Activated CD4-positive, alpha-beta T cell treated with anti-CD3 and anti-CD28 coated beads, Interleukin-2, amount 50 U/mL, for 48 hours (primary cell): ENCODE results near the gene TMEM184A.

Experiments
- DNase-seq, 2 experiments: peaks; one replicate each; pipeline ENCODE4 v3.0.0-alpha.2; 2020

Gene TMEM184A

DNA sequence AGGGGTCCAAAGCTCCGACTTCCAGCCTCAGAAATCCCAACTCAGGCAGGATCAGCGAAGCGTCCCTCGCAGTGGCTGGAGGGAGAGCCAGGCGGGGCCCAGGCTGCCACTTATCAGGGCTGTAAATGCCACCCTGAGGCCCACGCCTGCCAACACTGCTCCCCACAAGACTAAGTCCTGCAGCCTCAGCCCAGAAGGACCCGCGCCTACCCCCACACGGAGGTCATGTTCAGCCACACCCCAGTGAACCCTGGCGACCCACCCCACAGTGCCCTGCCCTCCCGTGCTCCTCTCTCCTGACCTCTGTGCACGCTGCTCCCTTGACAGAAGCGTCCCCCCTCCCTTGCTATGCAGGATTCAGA, 10.7 kb upstream of the TMEM184A start:
- no peak for DNase-seq

GRCh38 chr7:1564603-1565022, 8.6 kb upstream of the TMEM184A start:
- no peak for DNase-seq

- no peak for DNase-seq
Observed at GRCh38 chr7:1563981-1564602, 8.1 kb upstream of the TMEM184A start.

GRCh38 chr7:1562597-1563051, 6.6 kb upstream of the TMEM184A start:
- no peak for DNase-seq

DNA sequence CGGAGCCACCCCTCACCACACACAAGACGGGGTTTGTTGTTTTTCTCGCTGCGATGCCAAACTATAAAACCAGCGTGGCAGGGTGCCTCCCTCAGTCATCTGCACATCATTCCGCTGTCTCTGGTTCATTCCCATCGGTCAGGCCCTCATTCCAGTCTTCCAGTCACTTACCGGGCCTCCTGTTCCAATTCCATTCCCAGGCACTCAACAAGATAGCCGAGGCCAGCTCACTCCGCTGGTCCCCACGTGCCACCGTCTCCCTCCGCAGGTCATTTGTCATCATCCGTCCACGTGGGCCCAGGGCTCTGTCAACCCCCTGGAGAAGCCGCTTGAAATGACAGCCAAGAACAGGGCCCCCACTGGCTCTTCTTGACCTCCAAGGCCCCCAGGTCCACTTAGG, 6.1 kb upstream of the TMEM184A start:
- no peak for DNase-seq

DNA sequence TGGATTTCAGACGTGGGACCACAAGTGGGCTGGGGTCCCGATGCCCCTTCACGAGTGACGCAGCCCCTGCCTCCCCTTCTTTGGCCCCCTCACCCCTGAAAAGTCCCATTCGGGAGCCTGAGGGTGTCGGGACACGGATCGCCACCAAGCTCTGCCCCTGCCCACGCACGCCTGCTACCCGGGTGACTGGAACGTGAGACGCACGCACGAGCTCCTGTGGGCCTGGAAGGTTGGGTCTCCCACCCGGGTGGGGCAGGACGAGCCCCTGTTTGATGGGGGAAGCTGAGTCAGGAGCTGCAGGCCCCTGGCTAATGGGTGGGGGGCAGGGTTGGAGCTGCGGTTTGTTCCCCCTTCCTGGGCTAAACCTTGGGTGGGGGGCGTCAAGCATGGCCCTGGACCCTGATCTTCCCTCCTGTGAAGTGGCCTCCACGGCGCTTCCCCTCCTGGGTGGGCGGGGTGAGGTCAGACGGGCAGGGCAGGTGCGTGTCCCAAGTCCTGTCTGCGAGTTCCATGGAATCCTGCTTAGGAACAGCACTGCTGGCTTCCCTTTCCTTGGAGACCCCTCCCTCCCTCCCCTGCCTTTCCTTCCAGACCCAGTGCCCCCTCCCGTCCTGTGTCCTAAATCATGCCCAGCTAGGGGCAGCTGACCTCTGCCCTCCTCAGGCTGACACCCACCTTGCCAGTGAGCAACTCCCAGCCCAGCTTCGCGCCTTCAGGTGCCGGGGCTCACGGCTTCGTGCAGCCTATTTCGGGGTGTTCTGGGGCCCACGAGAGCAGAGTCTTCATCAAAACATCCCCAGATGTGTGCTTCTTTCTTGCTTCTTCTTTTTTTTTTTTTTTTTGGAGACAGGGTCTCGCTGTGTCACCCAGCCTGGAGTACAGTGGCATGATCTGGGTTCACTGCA, 5.3 kb upstream of the TMEM184A start:
- no peak for DNase-seq

- DNase-seq = no peak
Observed at GRCh38 chr7:1560620-1561031, 4.6 kb upstream of the TMEM184A start.

DNA sequence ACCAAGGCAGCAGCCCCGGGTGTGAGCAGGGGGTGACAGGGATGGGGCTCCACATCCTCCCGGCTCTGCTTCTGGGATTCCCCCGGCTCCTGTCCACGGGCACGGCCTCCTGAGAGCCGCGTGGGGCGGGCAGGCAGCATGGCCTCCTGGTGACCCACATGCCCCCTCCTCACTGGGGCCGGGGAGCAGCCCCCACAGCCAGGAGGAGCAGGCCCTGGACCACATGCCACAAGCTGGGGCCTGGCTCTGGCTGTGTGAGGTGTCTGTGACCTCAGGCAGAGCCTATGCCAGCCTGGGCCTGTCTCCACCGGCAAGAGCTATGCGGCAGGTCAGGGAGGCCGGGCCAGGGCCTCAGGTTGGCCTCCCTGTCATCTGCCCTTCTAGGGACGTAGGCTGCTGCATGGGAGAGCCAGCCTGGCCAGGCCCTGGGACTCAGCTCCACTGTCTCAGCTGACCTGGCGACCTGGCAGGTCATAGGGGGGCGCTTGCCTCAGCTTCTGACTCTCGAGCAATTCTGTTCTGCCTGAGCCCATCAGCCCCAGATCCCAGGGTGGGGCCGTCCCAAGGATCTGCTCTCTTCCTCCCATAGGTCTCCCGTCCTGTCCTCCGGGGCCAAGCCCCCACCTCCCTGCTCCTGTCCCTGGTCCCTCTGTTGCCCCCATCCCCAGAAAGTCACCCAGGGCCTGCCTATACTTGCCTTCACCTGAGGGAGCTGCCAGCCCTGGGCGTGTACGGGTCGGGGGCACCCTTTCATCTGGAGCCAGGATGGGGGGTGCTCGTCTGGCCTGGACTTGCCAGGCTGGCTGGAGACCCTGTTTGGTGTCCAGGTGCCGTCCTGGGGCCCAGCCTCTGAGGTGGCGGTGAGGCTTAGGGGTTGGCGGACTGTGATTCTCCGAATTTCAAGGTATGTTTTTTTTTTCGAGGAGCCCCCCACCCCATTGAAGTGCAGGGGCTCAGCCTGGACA, 3.9 kb upstream of the TMEM184A start:
- no peak for DNase-seq

- DNase-seq = no peak
Observed at GRCh38 chr7:1558841-1559625, 3.0 kb upstream of the TMEM184A start.

- no peak for DNase-seq
Observed at GRCh38 chr7:1558181-1558811, 2.3 kb upstream of the TMEM184A start.

DNA sequence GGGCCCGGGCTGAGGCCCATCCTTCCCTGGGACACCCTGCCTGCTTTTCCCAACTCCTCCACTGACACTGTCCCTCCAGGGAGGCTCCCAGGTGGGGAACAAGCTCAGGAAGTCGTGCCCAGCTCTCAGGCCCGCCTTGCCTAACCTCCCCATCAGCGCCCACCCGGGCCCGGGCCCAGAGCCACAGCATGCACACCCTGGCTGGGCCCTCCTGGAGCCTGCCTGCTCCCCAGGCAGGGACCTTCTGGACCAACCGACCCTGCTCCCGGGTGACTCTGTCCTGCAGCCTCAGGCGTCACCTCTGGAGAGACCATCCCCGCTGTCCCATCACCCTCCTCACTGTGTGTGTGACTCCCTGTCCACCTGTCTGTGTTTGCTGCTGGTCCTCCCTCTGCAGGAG, 1.8 kb upstream of the TMEM184A start:
- no peak for DNase-seq

DNA sequence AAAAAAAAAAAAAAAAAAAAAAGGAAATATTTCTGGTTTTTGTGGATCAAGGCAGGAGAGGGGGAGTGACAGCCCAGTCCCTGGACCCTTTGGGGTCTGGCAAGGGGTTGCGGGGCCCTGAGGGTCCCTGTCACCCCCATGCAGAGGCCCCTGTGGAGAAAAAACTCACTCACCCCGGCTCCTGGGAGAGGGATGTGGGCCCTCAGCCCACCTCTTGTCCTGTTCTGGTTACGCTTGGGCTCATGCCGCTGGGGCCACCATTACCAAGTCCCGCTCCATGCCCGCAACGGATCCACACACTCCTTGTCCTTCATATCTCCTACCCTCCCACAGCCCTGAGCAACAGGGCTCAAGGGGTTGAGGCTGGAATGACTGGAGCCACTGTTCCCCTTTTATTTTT, 1.0 kb upstream of the TMEM184A start:
- DNase-seq = no peak

GRCh38 chr7:1555046-1555812, 776 bp downstream of the TMEM184A start:
- no peak for DNase-seq

DNA sequence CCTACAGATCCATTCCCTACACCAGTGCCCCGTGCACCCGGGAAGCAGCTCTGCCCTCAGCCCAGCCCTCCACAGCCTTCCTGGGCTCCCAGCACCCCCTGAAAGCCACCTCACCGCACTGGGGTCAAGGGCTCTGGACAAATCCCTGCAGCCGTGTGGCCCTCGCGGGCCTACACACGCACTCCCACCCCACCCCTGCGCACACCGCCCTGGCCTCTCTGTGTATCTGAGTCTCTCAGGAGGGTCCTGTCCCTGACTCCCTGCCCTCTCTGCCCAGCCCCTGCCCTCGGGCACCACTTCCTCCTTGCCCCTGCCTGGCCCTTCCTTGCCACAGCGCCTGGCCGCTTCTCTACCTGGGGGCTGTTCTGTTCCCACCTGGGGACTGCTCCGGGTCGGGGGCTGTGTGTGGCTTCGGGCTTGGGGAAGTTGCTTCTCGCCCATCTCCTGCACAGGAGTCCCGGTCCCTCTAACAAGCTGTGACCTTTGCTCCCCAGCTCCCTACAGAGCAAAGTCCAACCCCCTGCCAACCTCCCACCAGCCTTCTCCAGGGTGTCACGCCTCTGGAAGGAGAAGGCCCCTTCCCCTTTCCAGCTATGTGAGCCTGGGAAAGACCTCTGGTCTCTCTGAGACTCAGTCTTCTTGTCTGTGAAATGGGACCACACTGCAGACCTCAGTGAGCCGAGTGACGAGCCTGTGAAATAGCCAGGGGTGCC, 1.5 kb downstream of the TMEM184A start:
- DNase-seq = no peak

- no peak for DNase-seq
Observed at GRCh38 chr7:1553512-1554210, 2.3 kb downstream of the TMEM184A start.

GRCh38 chr7:1552200-1552599, 3.8 kb downstream of the TMEM184A start:
- no peak for DNase-seq

- no peak for DNase-seq
Observed at GRCh38 chr7:1550846-1551155, 5.2 kb downstream of the TMEM184A start.

- no peak for DNase-seq
Observed at GRCh38 chr7:1550005-1550845, 5.8 kb downstream of the TMEM184A start.
